IPS-18a (cell line): ENCODE measurements around the gene CA14.
"Not testable (repeated sequence)": the region's sequence is repeated elsewhere in the genome, so short reads cannot be mapped to it uniquely, and the experiment has no call there.

ENCODE experiments used
- H3K27ac ChIP-seq: one replicate; pipeline ENCODE4 v1.5.1; 2013; ENCODE audit warnings: low read length
- H3K27me3 ChIP-seq: one replicate; pipeline ENCODE4 v1.6.1; 2013; ENCODE audit warnings: mild to moderate bottlenecking, low read length; ENCODE audit not compliant: control insufficient read depth, insufficient read depth
- H3K36me3 ChIP-seq: one replicate; pipeline ENCODE4 v1.6.1; 2013; ENCODE audit warnings: low read depth, low read length; ENCODE audit not compliant: control insufficient read depth
- H3K4me1 ChIP-seq: one replicate; pipeline ENCODE4 v1.6.1; 2013; ENCODE audit warnings: low read depth, low read length; ENCODE audit not compliant: control insufficient read depth
- H3K4me3 ChIP-seq: one replicate; pipeline ENCODE4 v1.5.1; 2013; ENCODE audit warnings: low read length
- H3K9ac ChIP-seq: one replicate; pipeline ENCODE4 v1.6.1; 2013; ENCODE audit warnings: mild to moderate bottlenecking, low read length, moderate library complexity
- H3K9me3 ChIP-seq: one replicate; pipeline ENCODE4 v1.6.1; 2013; ENCODE audit warnings: low read depth, low read length; ENCODE audit not compliant: control insufficient read depth

The CA14 gene

DNA sequence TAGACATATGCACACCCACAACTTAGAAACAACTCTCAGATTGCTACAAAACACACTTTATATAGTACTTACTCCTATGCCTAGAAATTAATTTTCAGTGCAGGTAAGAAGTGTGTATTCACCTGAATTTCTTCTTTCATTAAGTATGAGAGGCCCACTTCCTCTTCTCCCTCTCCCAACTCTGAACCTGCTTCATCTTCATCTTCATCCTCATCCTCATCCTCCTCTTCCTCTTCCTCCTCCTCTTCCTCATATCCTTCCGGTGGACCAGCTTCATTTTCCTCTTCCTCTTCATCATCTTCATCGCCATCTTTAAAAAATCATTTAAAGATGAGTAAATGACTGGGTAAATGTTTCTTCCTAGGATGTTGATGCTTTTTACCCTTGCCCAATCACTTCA, 31.1 kb upstream of the CA14 start:
- no peak overlapping the region for H3K27ac ChIP-seq
- peaks cover 69% of the 10 kb centered on the region for H3K36me3 ChIP-seq
- no peak overlapping the region for H3K9ac ChIP-seq

DNA sequence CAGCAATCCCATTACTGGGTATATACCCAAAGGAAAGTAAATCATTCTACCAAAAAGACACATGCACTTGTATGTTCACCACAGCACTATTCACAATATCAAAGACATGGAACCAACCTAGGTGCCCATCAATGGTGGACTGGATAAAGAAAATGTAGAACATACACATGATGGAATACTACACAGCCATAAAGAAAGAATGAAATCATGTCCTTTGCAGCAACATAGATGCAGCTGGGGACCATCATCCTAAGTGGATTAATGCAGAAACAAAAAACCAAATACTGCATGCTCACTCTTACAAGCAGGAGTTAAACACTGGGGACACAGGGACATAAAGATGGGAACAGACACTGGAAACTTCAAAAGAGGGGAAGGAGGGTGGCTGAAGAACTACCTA, 30.3 kb upstream of the CA14 start:
- no peak overlapping the region for H3K4me3 ChIP-seq
- no peak overlapping the region for H3K9ac ChIP-seq
- no peaks in the 10 kb centered on the region for H3K4me1 ChIP-seq
- H3K36me3 ChIP-seq: peaks cover 69% of the 10 kb centered on the region
- no peak overlapping the region for H3K27ac ChIP-seq
- H3K9me3 ChIP-seq: no peaks in the 10 kb centered on the region
- H3K27me3 ChIP-seq: no peaks in the 10 kb centered on the region

More for the DNA sequence above, 31.1 kb upstream of the CA14 start:
- Histone ChIP-seq H3K4me1 (no peaks in the 10 kb centered on the region), H3K9me3 (no peaks in the 10 kb centered on the region), H3K4me3 (no peak overlapping the region), H3K27me3 (no peaks in the 10 kb centered on the region)

GRCh38 chr1:150228246-150228645, 29.3 kb upstream of the CA14 start:
- not testable (repeated sequence) for H3K4me1 ChIP-seq, H3K9ac ChIP-seq, H3K27me3 ChIP-seq, H3K27ac ChIP-seq, H3K9me3 ChIP-seq, H3K4me3 ChIP-seq
- peaks cover 63% of the 10 kb centered on the region for H3K36me3 ChIP-seq

DNA sequence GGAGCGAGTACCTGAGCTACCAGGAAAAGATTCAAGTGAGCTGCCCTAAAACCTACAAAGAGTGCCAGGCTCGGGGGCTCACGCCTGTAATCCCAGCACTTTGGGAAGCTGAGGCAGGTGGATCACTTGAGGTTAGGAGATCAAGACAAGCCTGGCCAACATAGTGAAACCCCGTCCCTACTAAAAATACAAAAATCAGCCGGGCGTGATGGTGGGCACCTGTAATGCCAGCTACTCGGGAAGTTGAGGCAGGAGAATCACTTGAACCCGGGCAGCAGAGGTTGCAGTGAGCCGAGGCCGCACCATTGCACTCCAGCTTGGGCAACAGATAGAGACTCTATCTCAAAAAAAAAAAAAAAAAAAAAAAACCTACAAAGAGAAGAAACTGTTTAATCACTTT, 24.7 kb upstream of the CA14 start:
- H3K4me1 ChIP-seq: peaks cover 15% of the 10 kb centered on the region
- H3K27ac ChIP-seq, H3K9ac ChIP-seq, H3K4me3 ChIP-seq, H3K9me3 ChIP-seq, H3K27me3 ChIP-seq: not testable (repeated sequence)
- peaks cover 23% of the 10 kb centered on the region for H3K36me3 ChIP-seq

- Histone ChIP-seq H3K4me1 (peaks cover 15% of the 10 kb centered on the region), H3K27ac (no peak overlapping the region), H3K36me3 (peaks cover 17% of the 10 kb centered on the region), H3K4me3 (peak overlapping the region; percentile 80), H3K9ac (peak overlapping the region; percentile 99), H3K9me3 (no peaks in the 10 kb centered on the region), H3K27me3 (no peaks in the 10 kb centered on the region)
Measured at GRCh38 chr1:150233359-150234308, 23.9 kb upstream of the CA14 start.

DNA sequence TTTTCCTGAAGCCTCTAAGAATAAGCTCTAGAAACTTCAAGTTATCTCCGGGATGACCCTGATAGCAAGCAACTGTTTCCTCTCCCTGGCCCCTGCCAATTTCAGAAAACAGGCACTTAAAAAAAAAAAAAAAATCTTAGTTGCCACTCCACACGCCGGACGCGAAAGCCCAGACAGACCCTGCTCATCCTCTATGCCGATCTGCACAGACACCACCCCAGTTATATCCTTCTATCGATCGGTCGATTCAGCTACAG, 23.3 kb upstream of the CA14 start:
- H3K36me3 ChIP-seq: peaks cover 11% of the 10 kb centered on the region
- no peaks in the 10 kb centered on the region for H3K27me3 ChIP-seq
- H3K27ac ChIP-seq: no peak overlapping the region
- H3K9ac ChIP-seq: peak overlapping the region; percentile 99
- H3K4me1 ChIP-seq: peaks cover 15% of the 10 kb centered on the region
- H3K9me3 ChIP-seq: no peaks in the 10 kb centered on the region
- peak overlapping the region; percentile 80 for H3K4me3 ChIP-seq

DNA sequence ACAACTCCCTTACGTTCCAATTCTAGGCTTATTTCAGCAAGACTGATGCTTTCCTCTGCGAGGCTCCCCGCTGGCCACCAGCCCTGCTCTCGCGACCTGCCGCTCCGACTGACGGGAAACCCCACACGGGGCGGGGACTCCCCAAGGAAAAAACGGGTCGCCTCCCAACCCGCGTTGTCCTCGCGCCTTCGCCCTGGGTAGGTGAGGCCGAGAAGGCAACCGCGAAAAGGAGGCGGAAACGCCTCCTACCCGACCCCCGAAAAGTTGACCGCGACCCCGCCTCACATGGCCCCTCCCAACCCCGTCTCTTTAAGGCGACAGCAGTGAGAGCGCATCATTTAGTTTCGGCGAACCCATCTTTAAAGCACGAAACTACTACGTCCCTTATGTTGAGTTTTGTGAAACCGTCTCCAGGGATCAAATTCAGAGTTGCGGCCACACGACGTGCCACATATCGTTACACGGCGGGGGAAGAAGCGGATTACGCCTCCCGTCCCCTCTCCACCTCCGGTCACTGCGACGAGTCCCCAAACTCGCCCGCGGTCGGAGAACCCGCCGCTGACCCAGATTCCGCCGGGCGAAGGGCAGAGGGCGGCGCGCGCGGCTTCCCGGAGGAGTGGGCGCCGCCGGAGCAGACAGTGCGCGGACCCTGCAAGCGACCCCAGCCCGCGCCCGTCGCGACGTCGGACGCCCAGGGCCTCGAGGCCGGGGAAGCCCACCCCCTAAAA, 22.8 kb upstream of the CA14 start:
- H3K9ac ChIP-seq: peak overlapping the region; percentile 99
- H3K9me3 ChIP-seq: no peaks in the 10 kb centered on the region
- H3K27ac ChIP-seq: peak overlapping the region; percentile 93
- peak overlapping the region; percentile 80 for H3K4me3 ChIP-seq
- peaks cover 7% of the 10 kb centered on the region for H3K36me3 ChIP-seq
- H3K27me3 ChIP-seq: no peaks in the 10 kb centered on the region
- H3K4me1 ChIP-seq: peaks cover 15% of the 10 kb centered on the region

DNA sequence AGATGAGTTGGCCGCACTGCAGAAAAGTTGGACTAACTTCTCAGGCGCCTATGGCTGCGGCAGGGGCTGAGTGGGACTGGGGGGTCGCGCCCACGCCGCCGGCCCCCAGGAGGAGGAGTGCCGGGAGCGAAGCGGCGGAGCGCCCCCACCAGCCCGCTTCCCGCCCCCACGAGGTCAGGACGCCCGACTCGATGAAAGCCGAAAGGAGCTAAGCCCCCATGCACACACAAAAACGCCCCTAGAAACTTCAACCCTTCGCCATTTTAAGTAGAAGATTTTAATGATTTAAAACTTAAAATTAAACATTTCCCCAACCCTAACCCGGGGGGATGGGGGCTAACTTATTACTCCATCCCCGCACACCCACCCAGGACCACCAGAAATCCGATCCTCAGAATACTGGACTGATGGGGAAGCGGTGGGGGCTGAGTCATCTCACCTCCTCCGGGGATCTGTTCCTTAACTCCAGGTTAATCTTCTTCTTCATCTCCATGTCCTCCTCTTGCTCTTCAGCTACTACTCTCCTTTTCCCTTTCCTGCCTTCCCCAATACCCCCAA, 22.2 kb upstream of the CA14 start:
- Histone ChIP-seq H3K36me3 (peaks cover 2% of the 10 kb centered on the region), H3K9ac (peak overlapping the region; percentile 99), H3K4me3 (peak overlapping the region; percentile 80), H3K9me3 (no peaks in the 10 kb centered on the region), H3K27me3 (no peaks in the 10 kb centered on the region), H3K4me1 (peaks cover 15% of the 10 kb centered on the region), H3K27ac (peak overlapping the region; percentile 93)

- Histone ChIP-seq H3K4me1 (peaks cover 15% of the 10 kb centered on the region), H3K27ac (peak within 1 kb of the TSS; percentile 99), H3K27me3 (no peaks in the 10 kb centered on the region), H3K9ac (peak within 1 kb of the TSS; percentile 99), H3K36me3 (peaks cover 2% of the 10 kb centered on the region), H3K4me3 (peak within 1 kb of the TSS; percentile 80), H3K9me3 (no peaks in the 10 kb centered on the region)
Measured at GRCh38 chr1:150235852-150236613, 21.5 kb upstream of the CA14 start, which contains the start of gene ANP32E. TSS of gene ANP32E (minus strand) at chr1:150236112. CDS start at chr1:150235786, 326 bp downstream.

GRCh38 chr1:150236614-150237100, 20.9 kb upstream of the CA14 start:
- H3K27ac ChIP-seq: peak overlapping the region; percentile 99
- H3K9me3 ChIP-seq: no peaks in the 10 kb centered on the region
- H3K4me1 ChIP-seq: peaks cover 15% of the 10 kb centered on the region
- H3K9ac ChIP-seq: peak overlapping the region; percentile 99
- H3K4me3 ChIP-seq: peak overlapping the region; percentile 80
- no peaks in the 10 kb centered on the region for H3K36me3 ChIP-seq
- no peaks in the 10 kb centered on the region for H3K27me3 ChIP-seq

GRCh38 chr1:150237176-150237575, 20.4 kb upstream of the CA14 start:
- Histone ChIP-seq H3K27ac (peak overlapping the region; percentile 99), H3K4me1 (peaks cover 15% of the 10 kb centered on the region), H3K4me3 (peak overlapping the region; percentile 80), H3K9ac (peak overlapping the region; percentile 99)
- H3K36me3 ChIP-seq, H3K27me3 ChIP-seq, H3K9me3 ChIP-seq: not testable (repeated sequence)
